K562 (cell line): Measurements from ENCODE around the gene CLSTN1. TPM values are rescaled to one million over a fixed set of nuclear protein-coding genes. Genes with fewer than 3 reads are reported as not detected.

Experiments used
- ARID3A ChIP-seq: IDR thresholded peaks from 2 replicates; pipeline ENCODE4 v1.6.1; 2012; ENCODE audit warnings: low read depth, low read length, improper control_type of control experiment, borderline replicate concordance
- CBX5 ChIP-seq: IDR thresholded peaks from 2 replicates; pipeline ENCODE4 v1.6.1; 2014; ENCODE audit warnings: low read depth, borderline replicate concordance
- CHD4 ChIP-seq: fragments of 200-600 bp; sonication (generic); IDR thresholded peaks from 3 replicates; pipeline ENCODE4 v1.6.1; 2012; ENCODE audit warnings: low read depth, mild to moderate bottlenecking, mixed read lengths, low read length, inconsistent platforms; ENCODE audit not compliant: insufficient read depth, insufficient replicate concordance, poor library complexity, severe bottlenecking
- E2F1 ChIP-seq: sonication (generic); formaldehyde crosslinking; IDR thresholded peaks from 2 replicates; pipeline ENCODE4 v1.8.1; 2023; ENCODE audit warnings: mild to moderate bottlenecking, missing genetic modification reagents, moderate library complexity
- EGR1 ChIP-seq: fragments of 450-650 bp; conservative IDR thresholded peaks from 2 replicates; pipeline ENCODE4 v1.6.1; 2017; ENCODE audit warnings: mild to moderate bottlenecking
- GABPB2 ChIP-seq: fragments of 250-450 bp; sonication (Bioruptor Pico); conservative IDR thresholded peaks from 2 replicates; pipeline ENCODE4 v1.5.1; 2021; ENCODE audit warnings: mild to moderate bottlenecking
- GATA2 ChIP-seq: sonication (generic); formaldehyde crosslinking; IDR thresholded peaks from 2 replicates; pipeline ENCODE4 v1.4.0; 2020; ENCODE audit warnings: mild to moderate bottlenecking, missing genetic modification reagents
- PCBP2 ChIP-seq: fragments of 200-400 bp; formaldehyde crosslinking; IDR thresholded peaks from 2 replicates; pipeline ENCODE4 v1.6.1; 2018; ENCODE audit warnings: low read length, low read depth, mild to moderate bottlenecking, moderate library complexity; ENCODE audit not compliant: poor library complexity, severe bottlenecking
- RERE ChIP-seq: sonication (generic); formaldehyde crosslinking; IDR thresholded peaks from 2 replicates; pipeline ENCODE4 v1.8.0; 2023; ENCODE audit warnings: missing genetic modification reagents, mild to moderate bottlenecking, borderline replicate concordance
- SP1 ChIP-seq: sonication (generic); formaldehyde crosslinking; IDR thresholded peaks from 2 replicates; pipeline ENCODE4 v1.8.1; 2022; ENCODE audit warnings: mild to moderate bottlenecking, missing genetic modification reagents
- ZNF24 ChIP-seq: fragments of 450-650 bp; IDR thresholded peaks from 2 replicates; pipeline ENCODE4 v1.6.1; 2016
- ZNF780A ChIP-seq: fragments of 250-450 bp; sonication (Bioruptor Pico); IDR thresholded peaks from 2 replicates; pipeline ENCODE4 v1.5.0; 2021; ENCODE audit warnings: mild to moderate bottlenecking
- polyA plus RNA-seq, 8 experiments: library from polyadenylated mRNA; depleted of rRNA in 4 of 8; stranded (reverse) in 5 of 8; unstranded in 3 of 8; fragments of >200 nt; fragmentation: Nextera tagmentation in 2 of 8; fragmentation: Illumina TruSeq in 1 of 8; extraction: Ambion mirVana in 2 of 8; extraction: Trizol in 1 of 8; gene quantifications; 2 replicates each; pipeline versions ENCODE4 v1.2.1 to v1.2.3, GENCODE V29; 2011 to 2014; ENCODE audit warnings: inconsistent platforms in 1 of 8, missing spikeins in 1 of 8
- total RNA-seq, 7 experiments: library from RNA; depleted of rRNA in 6 of 7; stranded (reverse); fragments of >200 nt in 6 of 7; fragmentation: Illumina TruSeq in 2 of 7; extraction: Trizol in 2 of 7; gene quantifications; 2 replicates each; pipeline versions ENCODE4 v1.2.1 to v1.2.3, GENCODE V29; 2011 to 2021; ENCODE audit warnings: low replicate concordance in 1 of 7

The CLSTN1 gene
- total and polyA plus RNA-seq, 9 of the 15 experiments (the other 6 are each of a cell fraction or from before 2014, with no cell fraction given): 1.1 to 32.5 (median 13.3) TPM

- no peak for TF ChIP-seq RERE (CRISPR knock-in tag)
- TF ChIP-seq CBX5: no peak
- TF ChIP-seq GABPB2 (CRISPR knock-in tag): no peak
- TF ChIP-seq EGR1: 0 out of 2 replicates have a peak, but pooled peaks have one; percentile 24
- TF ChIP-seq PCBP2: no peak
- no peak for TF ChIP-seq E2F1
- TF ChIP-seq GATA2 (CRISPR knock-in tag): no peak
- no peak for TF ChIP-seq ZNF780A (CRISPR knock-in tag)
- no peak for TF ChIP-seq ZNF24
- TF ChIP-seq ARID3A: no peak
- TF ChIP-seq SP1 (CRISPR knock-in tag): 0 out of 2 replicates have a peak, but pooled peaks have one; percentile 4
- TF ChIP-seq CHD4: no peak
Measured at GRCh38 chr1:9720785-9721605, 102.8 kb downstream of the CLSTN1 start (continued).
